ENCODE results near the gene SIM2. TPM values are rescaled to one million over a fixed set of nuclear protein-coding genes. Genes with fewer than 3 reads are reported as not detected.

Gene SIM2
- total RNA-seq, 1 experiment from 2014 or later: 0.27 TPM

DNA sequence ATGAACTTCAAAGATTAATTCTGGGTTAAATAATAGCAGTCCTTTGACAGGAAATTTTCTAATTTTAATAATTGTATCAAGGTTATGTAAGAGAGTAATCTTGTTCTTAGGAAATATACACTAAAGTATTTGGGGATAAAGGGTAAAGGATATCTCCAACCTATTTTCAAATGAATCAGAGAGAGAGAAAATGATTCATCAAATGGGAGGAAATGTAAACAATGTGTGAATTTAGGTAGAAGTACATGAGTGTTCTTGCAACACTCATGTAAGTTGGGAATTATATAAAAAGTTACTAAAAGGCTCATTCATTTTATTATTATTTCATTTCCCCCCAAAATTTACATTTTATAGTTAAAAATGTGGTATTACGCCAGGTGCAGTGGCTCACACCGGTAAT is 20.4 kb upstream of the SIM2 start:
- no peak for DNase-seq (ENCODE audit: low read depth)
- in situ Hi-C loops (cut with HindIII; ENCODE audit: low pct_unique_long_range_greater_than_20kb, low sequenced_read_pairs): no loop called here

DNA sequence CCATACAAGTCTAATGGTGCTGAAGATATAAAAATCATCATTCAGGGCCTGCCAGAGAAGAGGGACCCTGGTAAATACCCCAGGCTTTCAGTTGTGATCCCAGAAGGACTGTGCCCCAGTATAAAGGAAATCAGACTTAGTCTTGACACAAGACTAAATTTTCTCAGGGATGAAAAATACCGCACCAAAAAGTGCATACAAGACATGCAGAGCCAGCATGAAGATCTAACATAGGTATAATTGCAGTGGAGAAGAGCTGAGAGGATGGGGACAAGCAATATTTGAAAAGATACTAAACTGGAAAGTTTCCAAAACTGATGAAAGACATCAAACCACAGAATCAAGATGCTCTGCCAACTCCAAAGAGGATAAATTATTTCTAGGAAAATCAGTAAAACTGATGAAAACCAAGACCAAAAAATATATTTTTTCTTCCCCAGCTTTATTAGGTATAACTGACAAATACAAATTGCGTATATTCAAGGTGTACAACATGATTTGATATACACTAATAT is 17.7 kb upstream of the SIM2 start:
- no peak for DNase-seq (ENCODE audit: low read depth)
- in situ Hi-C loops (cut with HindIII; ENCODE audit: low pct_unique_long_range_greater_than_20kb, low sequenced_read_pairs): no loop called here

DNA sequence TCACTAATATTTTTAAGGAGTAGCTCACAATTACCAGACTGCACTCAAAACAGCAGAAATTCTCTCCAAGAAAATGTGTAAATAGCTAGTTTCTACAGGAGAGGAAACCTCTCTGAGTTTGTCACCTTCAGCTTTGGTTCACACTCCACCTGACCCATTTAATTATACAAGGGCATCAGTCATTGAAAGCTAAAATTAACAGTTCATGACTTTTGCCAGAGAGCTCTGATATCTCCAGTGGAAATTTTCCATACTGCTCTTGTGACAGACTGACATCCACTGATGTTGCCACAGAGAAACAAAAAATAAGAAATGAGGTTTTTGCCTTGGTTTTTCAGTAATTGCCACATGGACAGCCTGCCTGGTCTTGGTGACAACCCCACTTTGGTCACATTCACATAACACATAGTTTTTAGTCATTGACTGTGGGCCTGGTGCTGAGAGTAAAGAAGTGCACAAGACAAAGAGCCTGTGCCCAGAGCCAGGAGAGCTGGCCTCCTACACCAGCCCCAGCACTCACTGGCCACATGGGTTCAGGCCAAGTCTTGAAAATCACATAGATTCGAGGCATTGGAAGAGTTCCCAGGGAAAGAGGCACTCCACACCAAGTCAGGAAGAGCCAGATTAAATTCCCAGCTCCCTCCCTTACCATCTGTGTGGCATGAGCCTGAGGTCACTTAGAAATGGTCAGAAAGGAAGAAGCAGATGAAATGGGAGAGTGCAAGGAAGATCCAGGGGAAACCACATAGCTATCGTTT is 13.8 kb upstream of the SIM2 start:
- in situ Hi-C loops (cut with HindIII; ENCODE audit: low pct_unique_long_range_greater_than_20kb, low sequenced_read_pairs): no loop called here
- no peak for DNase-seq (ENCODE audit: low read depth)

DNA sequence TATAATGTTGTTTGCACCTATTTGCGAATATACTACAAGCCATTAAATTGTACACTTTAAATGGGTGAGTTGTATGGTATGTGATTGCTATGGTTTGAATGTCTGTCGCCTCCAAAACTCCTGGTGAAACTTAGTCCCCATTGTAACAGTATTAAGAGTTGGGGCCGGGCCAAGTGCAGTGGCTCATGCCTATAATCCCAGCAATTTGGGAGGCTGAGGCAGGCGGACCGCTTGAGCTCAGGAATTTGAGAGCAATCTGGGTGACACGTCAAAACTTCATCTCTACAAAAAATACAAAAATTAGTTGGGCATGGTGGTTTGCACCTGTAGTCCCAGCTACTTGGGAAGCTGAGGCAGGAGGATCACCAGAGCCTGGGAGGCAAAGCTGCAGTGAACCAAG is 12.0 kb upstream of the SIM2 start:
- in situ Hi-C loops (cut with HindIII; ENCODE audit: low pct_unique_long_range_greater_than_20kb, low sequenced_read_pairs): no loop called here
- DNase-seq (ENCODE audit: low read depth): no peak

DNA sequence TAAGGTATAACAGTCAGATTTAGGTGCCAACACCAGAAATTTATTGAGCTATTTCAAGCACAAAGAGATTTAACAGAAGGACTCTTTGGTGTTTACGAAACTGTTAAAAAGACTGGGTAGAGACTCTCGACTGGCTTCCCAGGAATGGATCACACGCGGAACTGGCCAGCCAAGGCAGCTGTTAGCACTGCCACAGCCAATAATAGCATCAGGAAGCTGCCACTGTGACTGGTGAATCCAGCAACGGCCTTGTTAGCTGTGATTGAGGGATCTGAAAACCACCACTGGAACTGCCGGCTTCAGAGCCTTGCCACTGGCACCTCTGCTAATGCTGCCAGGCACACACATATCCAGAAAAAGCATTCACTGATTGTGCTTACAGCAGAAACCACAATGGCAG is 10.6 kb upstream of the SIM2 start:
- no peak for DNase-seq (ENCODE audit: low read depth)
- in situ Hi-C loops (cut with HindIII; ENCODE audit: low pct_unique_long_range_greater_than_20kb, low sequenced_read_pairs): no loop called here

DNA sequence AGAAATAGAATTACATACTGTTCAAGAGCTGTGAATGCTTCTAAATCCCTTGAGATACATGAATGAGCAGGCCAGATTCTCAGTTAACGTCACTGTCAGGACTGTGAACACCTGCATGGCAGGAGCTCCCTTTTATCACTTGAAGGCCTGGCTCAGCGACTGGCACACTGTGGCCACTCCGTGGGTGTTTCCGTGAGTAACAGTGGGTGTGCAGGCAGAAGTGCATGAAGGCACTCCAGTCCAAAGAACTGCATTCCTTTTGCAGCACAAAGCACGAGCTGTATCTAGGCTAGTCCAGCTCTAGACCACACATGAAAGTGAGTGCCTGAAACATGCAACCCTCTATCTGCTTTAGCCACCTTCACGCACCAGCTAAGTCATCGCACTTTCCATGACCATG is 9.6 kb upstream of the SIM2 start:
- in situ Hi-C loops (cut with HindIII; ENCODE audit: low pct_unique_long_range_greater_than_20kb, low sequenced_read_pairs): no loop called here
- no peak for DNase-seq (ENCODE audit: low read depth)

DNA sequence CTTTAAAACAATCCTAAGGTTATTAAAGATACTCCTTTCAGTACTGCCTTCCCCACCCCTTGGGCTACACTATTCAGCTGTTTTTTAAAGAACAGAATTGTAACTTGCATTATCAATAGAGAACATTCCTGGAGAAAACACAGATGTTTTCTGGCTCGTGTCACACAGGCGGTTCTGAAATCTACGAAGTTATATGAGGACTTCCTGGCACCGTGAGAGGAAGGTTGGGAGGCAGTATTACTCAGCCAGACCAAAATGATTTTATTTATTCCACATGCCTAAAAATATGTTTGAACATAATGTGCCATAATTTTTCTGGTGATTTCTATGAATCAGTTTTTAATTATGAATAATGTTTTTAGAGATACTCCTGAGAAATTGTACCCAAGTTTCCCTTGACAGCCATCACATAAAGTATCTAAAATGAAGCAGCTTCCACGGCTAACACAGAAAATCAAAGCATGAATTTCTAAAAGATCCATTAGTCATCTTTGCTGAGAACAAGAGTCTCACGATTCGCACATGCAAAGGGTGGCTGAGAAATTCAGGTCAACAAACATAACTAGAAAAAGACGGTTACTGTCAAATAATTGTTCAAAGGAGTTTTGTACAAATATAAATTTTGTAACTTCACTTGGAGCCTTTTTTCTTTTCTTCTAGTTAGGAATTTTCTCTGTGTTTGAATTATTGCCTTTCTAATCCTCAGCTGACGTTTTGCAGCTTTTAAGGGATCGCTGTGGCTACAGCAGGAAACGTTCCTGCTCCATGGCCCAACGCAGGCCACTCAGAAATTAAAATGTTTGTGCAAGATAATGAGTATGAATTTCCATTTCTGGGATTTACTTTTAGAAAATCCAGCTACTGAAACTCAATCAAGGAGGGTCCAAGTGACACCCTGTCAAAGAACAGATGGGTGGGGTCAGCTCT is 8.0 kb upstream of the SIM2 start:
- in situ Hi-C loops (cut with HindIII; ENCODE audit: low pct_unique_long_range_greater_than_20kb, low sequenced_read_pairs): no loop called here
- no peak for DNase-seq (ENCODE audit: low read depth)

DNA sequence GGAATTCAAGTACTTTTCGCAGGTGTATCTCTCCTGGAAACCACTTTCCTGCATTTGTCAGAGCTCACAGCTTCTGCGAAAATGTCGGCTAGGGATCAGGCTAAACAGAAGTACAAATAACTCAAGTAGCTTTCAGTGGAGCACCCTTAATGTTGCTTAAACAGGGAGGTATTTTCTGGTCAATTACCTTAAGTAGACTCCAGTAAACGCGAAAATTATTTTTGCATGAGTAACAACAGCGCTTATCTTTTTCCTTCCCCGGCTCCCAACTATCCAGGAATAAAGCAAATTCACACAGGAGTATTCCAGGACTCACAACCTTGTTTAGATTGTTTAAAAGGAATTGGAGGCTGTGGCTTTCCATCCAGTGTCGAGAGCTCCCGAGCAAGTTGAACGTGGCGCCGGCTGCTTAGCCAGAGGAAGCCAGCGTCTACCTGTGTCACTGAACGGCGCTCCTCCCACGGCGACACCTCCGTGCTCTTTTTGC is 7.3 kb upstream of the SIM2 start:
- no peak for DNase-seq (ENCODE audit: low read depth)
- in situ Hi-C loops (cut with HindIII; ENCODE audit: low pct_unique_long_range_greater_than_20kb, low sequenced_read_pairs): no loop called here

DNA sequence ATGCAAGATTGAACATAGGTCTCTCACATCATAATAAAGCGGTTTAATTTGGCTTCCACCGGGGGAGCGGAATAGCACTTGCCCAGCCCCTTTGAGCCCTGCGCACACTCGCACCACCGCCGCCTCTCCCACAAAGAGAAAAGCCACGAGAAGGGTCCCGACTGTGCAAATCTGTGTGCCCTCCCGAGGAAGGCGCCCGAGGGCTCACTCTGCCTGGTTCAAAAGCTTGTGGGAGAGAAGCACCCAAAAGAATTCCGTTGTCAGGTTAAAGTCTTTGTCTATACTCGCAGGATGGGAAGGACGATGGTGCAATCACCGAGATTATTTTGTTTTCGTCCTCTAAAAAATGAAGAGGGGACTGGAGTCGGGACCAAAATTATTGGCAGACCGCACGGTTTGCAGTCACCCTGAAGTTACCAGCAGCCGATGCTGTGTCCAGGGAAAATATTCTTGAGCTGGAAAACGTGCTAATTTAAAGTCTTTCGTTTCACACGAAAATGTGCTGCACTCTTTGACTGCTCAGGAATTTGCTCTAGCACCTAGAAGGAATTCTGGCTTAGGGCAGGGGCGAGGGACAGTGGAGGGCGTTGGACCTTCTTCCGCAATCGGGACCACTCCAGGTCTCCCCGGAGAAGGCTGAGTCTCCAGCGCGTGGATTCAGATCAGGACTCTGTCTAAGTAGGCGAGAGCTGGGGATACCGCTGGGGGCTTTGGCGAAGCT is 6.6 kb upstream of the SIM2 start:
- in situ Hi-C loops (cut with HindIII; ENCODE audit: low pct_unique_long_range_greater_than_20kb, low sequenced_read_pairs): no loop called here
- DNase-seq (ENCODE audit: low read depth): no peak

DNA sequence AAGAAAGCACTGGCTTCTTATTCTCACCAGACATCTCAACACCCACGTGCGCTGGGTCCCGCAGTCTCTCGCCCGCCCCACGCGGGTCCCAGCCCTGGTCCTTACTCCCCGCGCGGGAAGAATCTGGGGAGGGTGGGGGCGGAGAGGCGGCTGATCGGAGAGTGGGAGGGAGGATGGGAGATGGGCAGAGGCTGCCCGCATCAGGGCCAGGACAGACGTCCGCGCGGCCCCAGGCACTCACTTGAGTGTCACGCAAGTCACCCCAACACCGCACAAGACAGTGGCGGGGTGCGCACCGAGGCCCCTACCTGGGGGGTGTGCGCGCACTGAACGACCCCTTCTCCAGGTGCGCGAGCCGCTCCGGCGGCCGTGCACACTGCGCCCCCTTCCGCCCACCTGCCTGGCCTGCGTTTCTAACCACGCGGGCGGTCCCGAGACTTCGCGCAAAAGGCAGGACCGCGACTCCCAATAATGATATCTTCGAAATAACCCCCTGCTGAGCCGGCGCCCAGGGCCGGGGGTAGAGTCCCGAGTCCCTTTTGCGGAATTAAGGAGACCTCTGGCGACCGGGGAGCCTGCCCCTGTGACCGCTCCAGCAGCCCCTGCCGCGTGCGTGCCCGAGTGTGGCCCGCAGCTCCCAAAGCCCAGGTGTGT is 6.0 kb upstream of the SIM2 start:
- no peak for DNase-seq (ENCODE audit: low read depth)
- in situ Hi-C loops (cut with HindIII; ENCODE audit: low pct_unique_long_range_greater_than_20kb, low sequenced_read_pairs): no loop called here

DNA sequence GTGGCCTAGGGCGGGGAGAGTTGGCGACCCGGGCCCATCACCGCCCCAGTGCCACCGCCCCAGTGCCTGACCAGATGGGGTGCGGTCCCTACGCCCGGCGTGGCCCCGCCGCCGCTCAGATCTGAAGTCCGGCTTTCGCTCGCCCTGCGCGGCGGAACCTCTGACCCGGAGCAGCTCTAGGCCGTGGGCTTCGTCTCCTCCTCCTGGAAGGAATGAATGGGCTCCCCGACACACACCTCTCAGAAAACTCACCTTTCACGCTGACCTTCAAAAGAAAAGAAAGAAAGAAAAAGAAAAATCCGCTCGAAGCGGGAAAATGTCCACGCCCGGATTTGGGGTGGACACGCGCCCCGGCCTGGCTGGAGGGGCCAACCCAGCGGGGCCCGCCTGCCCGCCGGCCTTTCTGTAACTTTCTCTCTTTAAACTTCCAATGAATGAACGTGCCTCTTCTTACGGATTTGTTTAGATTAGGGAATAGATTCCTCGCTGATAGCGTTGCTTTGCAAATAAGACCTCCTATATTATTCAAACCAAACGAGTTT is 5.4 kb upstream of the SIM2 start:
- in situ Hi-C loops (cut with HindIII; ENCODE audit: low pct_unique_long_range_greater_than_20kb, low sequenced_read_pairs): no loop called here
- no peak for DNase-seq (ENCODE audit: low read depth)

DNA sequence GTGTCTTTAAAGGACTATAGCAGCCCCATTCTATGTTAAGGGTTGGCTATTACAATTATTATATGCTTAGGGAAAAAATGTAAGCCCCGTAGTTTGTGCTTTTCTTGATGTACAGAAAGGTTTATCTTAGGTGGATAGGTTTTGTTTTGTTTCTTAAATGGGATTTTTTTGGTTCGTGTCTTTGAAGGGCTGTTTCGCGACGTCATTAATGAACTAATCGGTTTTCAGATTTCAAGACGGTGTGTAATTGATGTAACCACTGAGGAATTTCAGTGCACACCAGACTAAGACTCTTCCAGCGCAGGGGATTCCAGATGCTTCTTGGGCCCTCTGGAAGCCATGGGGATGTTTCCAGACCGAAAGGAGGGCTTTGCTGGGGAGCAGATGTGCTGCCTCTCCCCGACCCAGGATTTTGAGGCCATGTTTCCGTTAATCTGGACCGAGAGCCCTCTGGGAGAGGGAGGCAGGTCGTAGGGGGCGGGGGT is 4.8 kb upstream of the SIM2 start:
- in situ Hi-C loops (cut with HindIII; ENCODE audit: low pct_unique_long_range_greater_than_20kb, low sequenced_read_pairs): no loop called here
- no peak for DNase-seq (ENCODE audit: low read depth)

DNA sequence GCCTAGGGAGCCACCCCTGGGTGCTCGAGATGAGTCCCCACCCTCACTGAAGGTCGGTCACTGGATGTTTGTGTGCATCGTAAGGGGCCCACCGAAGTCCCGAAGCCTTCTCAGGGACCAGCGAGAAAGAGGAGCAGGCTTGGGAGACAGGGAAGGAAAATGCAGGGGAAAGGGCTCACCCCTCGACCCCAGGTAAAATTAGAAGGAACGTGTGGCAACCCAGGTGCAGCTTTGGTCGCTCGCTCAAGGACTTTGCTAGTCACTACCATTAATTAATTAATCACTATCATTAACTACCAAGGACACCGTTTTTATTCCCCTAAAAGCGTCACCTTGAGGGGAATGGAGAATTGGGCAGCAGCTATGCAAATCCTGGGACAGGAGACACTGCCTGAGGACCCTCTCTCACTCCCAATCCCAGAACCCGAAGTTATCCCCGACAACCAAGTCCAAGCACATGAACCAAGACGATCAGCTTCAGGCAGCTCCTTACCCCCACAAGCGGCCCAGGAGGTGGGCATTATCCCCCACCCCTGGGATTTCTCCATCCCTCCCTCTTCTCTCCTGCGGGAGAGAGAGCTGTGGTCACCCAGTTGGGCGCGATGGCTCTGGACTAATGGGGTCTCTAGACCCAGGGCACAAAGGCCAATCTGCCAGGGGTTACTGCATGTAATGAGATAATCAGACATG is 4.2 kb upstream of the SIM2 start:
- no peak for DNase-seq (ENCODE audit: low read depth)
- in situ Hi-C loops (cut with HindIII; ENCODE audit: low pct_unique_long_range_greater_than_20kb, low sequenced_read_pairs): no loop called here

DNA sequence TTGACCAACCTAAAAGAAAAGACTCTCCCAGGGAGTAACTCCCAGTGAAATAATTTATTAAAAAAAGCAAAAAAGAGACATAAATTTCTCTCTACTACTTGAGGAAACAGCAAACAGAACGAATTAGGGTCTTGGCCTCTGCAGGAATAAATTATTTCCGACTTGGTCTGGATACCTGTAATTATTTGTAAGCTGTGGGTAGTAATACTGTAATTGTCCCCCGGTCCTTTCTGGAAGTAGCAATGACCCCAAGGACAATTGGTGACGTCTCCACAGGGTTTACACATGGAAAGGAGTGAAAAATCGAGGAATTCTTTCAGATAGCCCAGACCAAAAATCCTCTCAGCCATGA is 3.7 kb upstream of the SIM2 start:
- no peak for DNase-seq (ENCODE audit: low read depth)
- in situ Hi-C loops (cut with HindIII; ENCODE audit: low pct_unique_long_range_greater_than_20kb, low sequenced_read_pairs): no loop called here

DNA sequence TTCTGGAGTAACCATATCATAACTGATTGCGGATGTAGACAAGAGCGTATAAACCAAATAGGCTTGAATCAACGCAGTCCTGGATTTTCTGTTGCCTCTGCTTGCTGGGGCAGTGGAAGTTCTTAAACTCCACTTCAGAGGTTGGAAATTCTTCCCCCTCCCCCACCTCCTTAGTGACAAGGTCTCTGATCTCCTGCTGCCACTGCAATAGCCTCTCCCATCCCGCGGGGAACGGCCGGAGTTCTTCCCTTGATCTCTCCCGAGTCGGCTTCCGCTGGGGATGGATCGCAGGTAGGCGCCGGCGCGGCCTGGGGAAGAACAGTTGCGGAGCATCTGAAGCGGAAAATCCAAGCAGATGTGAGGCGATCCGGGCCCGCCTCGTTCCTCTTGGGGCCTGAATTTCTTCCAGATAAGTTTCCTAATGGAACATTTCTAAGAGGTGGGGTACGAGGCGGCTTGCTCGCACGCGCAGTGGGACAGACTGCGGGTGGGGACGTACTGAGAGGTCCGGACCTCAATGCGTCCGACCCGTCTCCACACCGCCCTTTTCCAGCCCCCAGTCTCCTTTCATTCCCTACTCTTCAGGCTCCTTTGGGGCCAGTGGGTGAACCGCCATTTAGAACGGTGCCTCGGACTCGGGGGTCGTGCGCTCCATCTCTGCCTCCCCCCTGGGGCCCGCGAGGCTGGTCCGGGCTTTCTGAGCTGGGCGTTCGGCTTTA is 3.1 kb upstream of the SIM2 start:
- in situ Hi-C loops (cut with HindIII; ENCODE audit: low pct_unique_long_range_greater_than_20kb, low sequenced_read_pairs): no loop called here
- no peak for DNase-seq (ENCODE audit: low read depth)

DNA sequence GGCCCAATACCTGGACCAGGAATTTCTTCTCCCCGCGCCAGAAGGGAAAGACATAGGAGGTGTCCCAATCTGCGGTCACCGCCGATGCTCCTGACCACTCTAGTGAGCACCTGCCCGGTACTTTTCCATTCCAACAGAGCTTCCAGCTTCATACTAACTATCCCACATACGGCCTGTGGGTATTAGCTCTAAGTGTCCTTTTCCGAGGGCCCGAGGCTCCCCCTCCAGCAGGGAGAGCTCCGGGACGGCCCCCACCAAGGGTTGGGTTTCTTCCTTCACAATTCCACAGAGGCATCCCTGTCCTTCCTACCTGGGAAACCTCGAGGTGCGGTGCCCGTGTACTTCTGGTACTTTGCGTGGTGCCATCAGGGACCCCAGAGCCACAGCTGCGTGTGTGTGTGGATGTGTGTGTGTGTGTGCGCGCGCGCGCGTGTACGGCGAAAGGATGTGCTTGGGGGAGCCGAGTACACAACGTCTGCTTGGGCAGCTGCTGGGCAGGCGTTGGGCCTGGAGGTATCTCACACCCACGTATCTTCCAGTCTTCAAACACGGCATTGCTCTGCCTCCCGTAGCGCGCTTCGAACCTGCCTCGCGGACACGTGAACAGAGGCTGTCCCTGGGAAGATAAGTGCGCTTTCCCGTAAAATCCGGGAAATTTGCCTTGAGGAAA is 2.4 kb upstream of the SIM2 start:
- in situ Hi-C loops (cut with HindIII; ENCODE audit: low pct_unique_long_range_greater_than_20kb, low sequenced_read_pairs): no loop called here
- DNase-seq (ENCODE audit: low read depth): no peak
